ENCODE results near the gene VGLL1. TPM values are rescaled to one million over a fixed set of nuclear protein-coding genes. Genes with fewer than 3 reads are reported as not detected.

VGLL1 gene
- total RNA-seq, 1 donor from 2014 or later, result 0.24 TPM

DNA sequence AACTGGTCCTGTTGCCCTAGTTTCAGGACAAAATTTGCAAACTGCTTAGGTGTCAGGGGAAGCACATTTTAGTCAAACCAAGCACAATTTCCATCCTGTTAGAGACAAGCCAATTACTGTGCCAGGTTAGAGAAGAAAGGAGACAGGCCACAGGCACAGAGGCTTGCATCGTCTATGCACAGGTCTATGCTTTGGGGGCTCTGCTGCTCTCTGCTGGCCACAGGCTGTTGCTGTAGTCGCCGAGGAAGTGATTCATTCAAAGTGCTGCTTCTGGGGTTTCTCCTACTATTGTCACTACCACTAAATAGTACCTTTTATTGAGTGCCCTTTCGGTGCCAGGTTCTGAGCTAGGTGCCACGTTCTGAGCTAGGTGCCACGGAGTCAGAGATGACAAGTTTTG is 45.5 kb downstream of the VGLL1 start:
- DNase-seq (ENCODE audit: low spot score, unreplicated experiment), result peak; percentile 14
- H3K27ac Mint-ChIP-seq, result no peak overlapping the region
- peaks cover 11% of the 10 kb centered on the region for H3K9me3 Mint-ChIP-seq (ENCODE audit: low read depth)
- TF ChIP-seq, protein P1, sequence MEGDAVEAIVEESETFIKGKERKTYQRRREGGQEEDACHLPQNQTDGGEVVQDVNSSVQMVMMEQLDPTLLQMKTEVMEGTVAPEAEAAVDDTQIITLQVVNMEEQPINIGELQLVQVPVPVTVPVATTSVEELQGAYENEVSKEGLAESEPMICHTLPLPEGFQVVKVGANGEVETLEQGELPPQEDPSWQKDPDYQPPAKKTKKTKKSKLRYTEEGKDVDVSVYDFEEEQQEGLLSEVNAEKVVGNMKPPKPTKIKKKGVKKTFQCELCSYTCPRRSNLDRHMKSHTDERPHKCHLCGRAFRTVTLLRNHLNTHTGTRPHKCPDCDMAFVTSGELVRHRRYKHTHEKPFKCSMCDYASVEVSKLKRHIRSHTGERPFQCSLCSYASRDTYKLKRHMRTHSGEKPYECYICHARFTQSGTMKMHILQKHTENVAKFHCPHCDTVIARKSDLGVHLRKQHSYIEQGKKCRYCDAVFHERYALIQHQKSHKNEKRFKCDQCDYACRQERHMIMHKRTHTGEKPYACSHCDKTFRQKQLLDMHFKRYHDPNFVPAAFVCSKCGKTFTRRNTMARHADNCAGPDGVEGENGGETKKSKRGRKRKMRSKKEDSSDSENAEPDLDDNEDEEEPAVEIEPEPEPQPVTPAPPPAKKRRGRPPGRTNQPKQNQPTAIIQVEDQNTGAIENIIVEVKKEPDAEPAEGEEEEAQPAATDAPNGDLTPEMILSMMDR (IDR thresholded peaks at IDR 0.05; ENCODE audit: unreplicated experiment), result peak; percentile 67
- no peak overlapping the region for H3K4me3 Mint-ChIP-seq (ENCODE audit: low read depth)
- peaks cover 3% of the 10 kb centered on the region for H3K27me3 Mint-ChIP-seq
- H3K36me3 Mint-ChIP-seq (ENCODE audit: insufficient read depth), result no peaks in the 10 kb centered on the region
- H3K4me1 Mint-ChIP-seq (ENCODE audit: low read depth), result no peaks in the 10 kb centered on the region

DNA sequence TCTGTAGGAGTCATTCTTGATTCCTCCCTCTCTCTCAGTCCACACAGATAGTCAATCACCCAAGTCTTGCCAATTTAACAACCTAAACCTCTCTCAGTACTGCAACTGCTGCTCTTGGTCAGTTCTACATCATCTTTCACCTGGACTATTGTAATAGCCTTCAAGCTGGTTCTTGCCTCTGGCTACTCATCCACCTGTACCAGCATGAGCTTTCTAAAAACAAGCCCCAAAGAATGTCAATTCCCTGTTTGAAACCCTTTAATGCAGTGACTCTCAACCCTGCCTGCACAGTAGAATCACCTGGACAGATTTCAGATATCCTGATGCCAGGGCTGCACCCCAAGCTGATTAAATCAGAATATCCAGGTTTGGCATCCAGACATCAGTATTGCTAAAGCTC is 48.3 kb downstream of the VGLL1 start:
- H3K27ac Mint-ChIP-seq, result no peak overlapping the region

DNA sequence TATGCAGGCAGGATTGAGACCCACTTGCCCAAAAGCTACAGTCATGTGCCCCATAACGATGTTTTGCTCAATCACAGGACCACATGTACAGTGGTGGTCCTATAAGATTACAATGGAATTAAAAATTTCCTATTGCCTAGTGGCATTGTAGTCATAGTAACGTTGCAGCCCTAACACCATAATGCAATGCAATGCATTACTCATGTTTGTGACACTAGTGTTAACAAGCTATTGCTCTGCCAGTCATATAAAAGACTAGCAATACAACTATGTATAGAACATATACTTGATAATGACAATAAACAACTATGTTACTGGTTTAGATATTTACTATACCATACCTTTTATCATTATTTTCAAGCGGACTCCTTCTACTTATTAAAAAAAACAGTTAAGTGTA is 50.6 kb downstream of the VGLL1 start:
- DNase-seq (ENCODE audit: low spot score, unreplicated experiment), result no peak
- H3K27me3 Mint-ChIP-seq, result peaks cover 3% of the 10 kb centered on the region
- no peaks in the 10 kb centered on the region for H3K4me1 Mint-ChIP-seq (ENCODE audit: low read depth)
- TF ChIP-seq, protein P1 (IDR thresholded peaks at IDR 0.05; ENCODE audit: unreplicated experiment), result no peak
- H3K9me3 Mint-ChIP-seq (ENCODE audit: low read depth), result peaks cover 16% of the 10 kb centered on the region
- no peak overlapping the region for H3K27ac Mint-ChIP-seq
- no peaks in the 10 kb centered on the region for H3K36me3 Mint-ChIP-seq (ENCODE audit: insufficient read depth)
- no peak overlapping the region for H3K4me3 Mint-ChIP-seq (ENCODE audit: low read depth)

More for the DNA sequence above, 48.3 kb downstream of the VGLL1 start:
- no peaks in the 10 kb centered on the region for H3K36me3 Mint-ChIP-seq (ENCODE audit: insufficient read depth)
- TF ChIP-seq, protein P1 (IDR thresholded peaks at IDR 0.05; ENCODE audit: unreplicated experiment), result no peak
- peaks cover 11% of the 10 kb centered on the region for H3K9me3 Mint-ChIP-seq (ENCODE audit: low read depth)
- no peak overlapping the region for H3K4me3 Mint-ChIP-seq (ENCODE audit: low read depth)
- H3K4me1 Mint-ChIP-seq (ENCODE audit: low read depth), result no peaks in the 10 kb centered on the region
- H3K27me3 Mint-ChIP-seq, result peaks cover 3% of the 10 kb centered on the region
- no peak for DNase-seq (ENCODE audit: low spot score, unreplicated experiment)

DNA sequence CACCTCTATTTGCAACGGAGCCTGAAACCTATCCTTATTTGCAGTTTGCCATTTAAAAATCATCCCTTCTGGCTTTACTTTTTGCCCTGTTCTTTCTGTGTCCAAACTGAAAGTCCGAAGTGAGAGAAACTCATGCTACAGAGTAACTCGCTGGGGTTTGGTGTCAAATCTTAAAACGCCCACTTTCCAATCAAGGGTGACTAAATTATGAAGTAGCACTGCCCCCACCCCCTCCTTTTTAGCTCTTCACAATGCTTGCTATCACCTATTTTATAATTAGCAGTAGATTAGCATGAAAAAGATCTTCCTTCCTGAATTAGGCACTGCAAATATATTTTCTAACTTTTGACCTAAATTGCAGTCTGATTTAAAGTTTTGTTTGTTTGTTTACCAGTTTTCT is 52.5 kb downstream of the VGLL1 start:
- no peaks in the 10 kb centered on the region for H3K4me1 Mint-ChIP-seq (ENCODE audit: low read depth)
- no peaks in the 10 kb centered on the region for H3K27me3 Mint-ChIP-seq
- H3K27ac Mint-ChIP-seq, result no peak overlapping the region
- DNase-seq (ENCODE audit: low spot score, unreplicated experiment), result no peak
- no peaks in the 10 kb centered on the region for H3K36me3 Mint-ChIP-seq (ENCODE audit: insufficient read depth)
- TF ChIP-seq, protein P1 (IDR thresholded peaks at IDR 0.05; ENCODE audit: unreplicated experiment), result no peak
- H3K9me3 Mint-ChIP-seq (ENCODE audit: low read depth), result peaks cover 12% of the 10 kb centered on the region
- H3K4me3 Mint-ChIP-seq (ENCODE audit: low read depth), result no peak overlapping the region

DNA sequence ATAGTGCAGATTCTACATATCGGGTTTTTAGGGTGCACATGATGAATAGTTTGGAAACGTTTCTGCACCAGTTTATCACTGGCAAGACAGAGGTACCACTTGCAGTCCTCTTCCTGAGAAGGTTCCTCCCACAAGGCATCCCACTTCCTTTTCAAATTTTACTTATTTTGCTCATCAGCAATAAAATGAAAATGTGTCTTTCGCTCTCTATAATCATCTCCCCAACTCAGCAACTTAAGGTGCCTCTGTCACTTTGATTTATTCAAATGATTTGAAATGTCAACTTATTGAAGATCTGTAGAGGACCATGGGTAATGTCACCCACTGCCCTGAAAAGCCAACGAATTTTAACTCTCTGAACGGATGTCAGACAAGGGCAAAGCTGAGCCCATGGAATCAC is 53.2 kb downstream of the VGLL1 start:
- Mint-ChIP-seq H3K36me3 (ENCODE audit: insufficient read depth) (no peaks in the 10 kb centered on the region), H3K4me3 (ENCODE audit: low read depth) (no peak overlapping the region), H3K4me1 (ENCODE audit: low read depth) (no peaks in the 10 kb centered on the region), H3K9me3 (ENCODE audit: low read depth) (peaks cover 8% of the 10 kb centered on the region), H3K27ac (no peak overlapping the region), H3K27me3 (no peaks in the 10 kb centered on the region)
- no peak for DNase-seq (ENCODE audit: low spot score, unreplicated experiment)
- TF ChIP-seq, protein P1 (IDR thresholded peaks at IDR 0.05; ENCODE audit: unreplicated experiment), result no peak
